Esophagus squamous epithelium (tissue), 4 donors: ENCODE results near the gene GSG1L.

Experiments
- CTCF ChIP-seq, 6 experiments: fragments of 450-650 bp in 4 of 6; fragments of 200-600 bp in 2 of 6; sonication (generic) in 2 of 6; IDR thresholded peaks; one replicate each; pipeline ENCODE4 v1.5.1; 2016 to 2019; ENCODE audit warnings: antibody characterized with exemption in 6 of 6, mild to moderate bottlenecking in 4 of 6, moderate library complexity in 4 of 6
- POLR2A ChIP-seq, 4 donors: fragments of 450-650 bp; IDR thresholded peaks; one replicate each; pipeline ENCODE4 v1.6.1; 2017; ENCODE audit warnings: antibody characterized with exemption in 4 of 4, mild to moderate bottlenecking in 4 of 4, moderate library complexity in 3 of 4

- TF ChIP-seq CTCF (IDR thresholded peaks at IDR 0.05) (no peak), POLR2A (IDR thresholded peaks at IDR 0.05) (no peak)
Measured at GRCh38 chr16:27982184-27982583, 81.3 kb downstream of the GSG1L start.
